RWPE1 (cell line): ENCODE data around the gene SPATA46.

Source experiments
- CTCF ChIA-PET: fragments of 350-600 bp; sonication (Branson Sonifier 250); formaldehyde crosslinking; extraction: SDS; loops from one replicate; lab custom pipeline; 2021; lab: Yijun Ruan, JAX
- POLR2A ChIA-PET: fragments of 400-600 bp; formaldehyde crosslinking; extraction: SDS; loops from one replicate; lab custom pipeline; 2020; ENCODE audit warnings: antibody characterized with exemption; ENCODE audit not compliant: low non-redundant PET; lab: Yijun Ruan, JAX
- DNase-seq: peaks from one replicate; pipeline ENCODE4 v3.0.0; 2012; ENCODE audit warnings: low spot score
- H3K27ac ChIP-seq: fragments of 450-650 bp; 2 replicates; pipeline ENCODE4 v1.5.1; 2017
- CTCF ChIP-seq: fragments of 450-650 bp; conservative IDR thresholded peaks from 2 replicates; pipeline ENCODE4 v1.5.1; 2017; ENCODE audit warnings: low read depth, mild to moderate bottlenecking

Gene SPATA46

DNA sequence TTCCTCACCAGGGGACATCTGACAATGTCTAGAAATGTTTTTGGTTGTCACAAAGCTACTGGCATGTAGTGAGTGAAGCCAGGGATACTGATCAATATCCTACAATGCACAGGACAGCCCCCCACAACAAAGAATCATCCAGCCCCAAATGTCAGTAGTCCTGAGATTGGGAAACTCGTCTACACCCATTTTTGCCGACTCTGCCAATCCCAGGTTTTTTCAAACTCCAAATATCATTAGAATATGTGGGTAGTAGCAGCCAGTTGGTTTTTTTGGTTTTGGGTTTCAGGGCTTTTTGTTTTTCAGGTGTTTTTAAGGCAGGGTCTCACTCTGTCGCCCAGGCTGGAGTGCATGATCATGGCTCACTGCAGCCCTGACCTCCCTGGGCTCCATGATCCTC, 5.9 kb downstream of the SPATA46 start:
- CTCF ChIA-PET, result interaction anchor here (1.1 kb wide), 1 partner anchor 19 kb away, joined by 3 read pairs; no protein-coding TSS in a partner anchor

GRCh38 chr1:162370161-162370560, 6.5 kb downstream of the SPATA46 start:
- TF ChIP-seq CTCF, result no peak
- POLR2A ChIA-PET, result no interaction called here
- CTCF ChIA-PET, result no interaction called here
- no peak for DNase-seq
- H3K27ac ChIP-seq, result no peak overlapping the region

More for the DNA sequence above, 5.9 kb downstream of the SPATA46 start:
- H3K27ac ChIP-seq, result no peak overlapping the region
- no peak for DNase-seq
- POLR2A ChIA-PET, result interaction anchor here (1.1 kb wide), 1 partner anchor 13 kb away, joined by 3 read pairs; no protein-coding TSS in a partner anchor
- TF ChIP-seq CTCF, result no peak

- no peak for TF ChIP-seq CTCF
- no peak for DNase-seq
- H3K27ac ChIP-seq, result no peak overlapping the region
- POLR2A ChIA-PET, result no interaction called here
- CTCF ChIA-PET, result no interaction called here
Measured at GRCh38 chr1:162369571-162369970, 7.1 kb downstream of the SPATA46 start.

GRCh38 chr1:162368451-162368850, 8.2 kb downstream of the SPATA46 start:
- no peak for DNase-seq
- ChIA-PET POLR2A (interaction anchor here (0.6 kb wide), 1 partner anchor 12 kb away, joined by 3 read pairs; no protein-coding TSS in a partner anchor), CTCF (interaction anchor here (0.7 kb wide), 1 partner anchor 303 kb away, joined by 4 read pairs; no protein-coding TSS in a partner anchor)
- H3K27ac ChIP-seq, result no peak overlapping the region
- no peak for TF ChIP-seq CTCF

GRCh38 chr1:162367772-162368171, 8.9 kb downstream of the SPATA46 start:
- no peak for TF ChIP-seq CTCF
- CTCF ChIA-PET, result interaction anchor here (0.6 to 1.7 kb wide), 3 partner anchors 10 to 462 kb away, joined by 4 to 7 read pairs (median 4); no protein-coding TSS in a partner anchor
- no peak for DNase-seq
- POLR2A ChIA-PET, result no interaction called here
- peak overlapping the region; percentile 68; the same call in 1 of the 2 replicates for H3K27ac ChIP-seq

DNA sequence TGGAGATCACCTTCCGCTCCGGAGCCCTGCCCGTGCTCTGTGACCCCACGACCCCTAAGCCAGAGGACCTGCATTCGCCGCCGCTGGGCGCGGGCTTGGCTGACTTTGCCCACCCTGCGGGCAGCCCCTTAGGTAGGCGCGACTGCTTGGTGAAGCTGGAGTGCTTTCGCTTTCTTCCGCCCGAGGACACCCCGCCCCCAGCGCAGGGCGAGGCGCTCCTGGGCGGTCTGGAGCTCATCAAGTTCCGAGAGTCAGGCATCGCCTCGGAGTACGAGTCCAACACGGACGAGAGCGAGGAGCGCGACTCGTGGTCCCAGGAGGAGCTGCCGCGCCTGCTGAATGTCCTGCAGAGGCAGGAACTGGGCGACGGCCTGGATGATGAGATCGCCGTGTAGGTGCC, 9.6 kb downstream of the SPATA46 start:
- ChIA-PET CTCF (interaction anchor here (1.7 kb wide), 1 partner anchor 9 kb away, joined by 7 read pairs; no protein-coding TSS in a partner anchor), POLR2A (interaction anchor here (0.6 kb wide), 1 partner anchor 25 kb away, joined by 6 read pairs; no protein-coding TSS in a partner anchor)
- TF ChIP-seq CTCF, result no peak
- peak overlapping the region; percentile 68 for H3K27ac ChIP-seq
- peak; percentile 34 for DNase-seq
